ENCODE measurements around the gene UFC1.
"Not testable (repeated sequence)": the region's sequence is repeated elsewhere in the genome, so short reads cannot be mapped to it uniquely, and the experiment has no call there.

The UFC1 gene

DNA sequence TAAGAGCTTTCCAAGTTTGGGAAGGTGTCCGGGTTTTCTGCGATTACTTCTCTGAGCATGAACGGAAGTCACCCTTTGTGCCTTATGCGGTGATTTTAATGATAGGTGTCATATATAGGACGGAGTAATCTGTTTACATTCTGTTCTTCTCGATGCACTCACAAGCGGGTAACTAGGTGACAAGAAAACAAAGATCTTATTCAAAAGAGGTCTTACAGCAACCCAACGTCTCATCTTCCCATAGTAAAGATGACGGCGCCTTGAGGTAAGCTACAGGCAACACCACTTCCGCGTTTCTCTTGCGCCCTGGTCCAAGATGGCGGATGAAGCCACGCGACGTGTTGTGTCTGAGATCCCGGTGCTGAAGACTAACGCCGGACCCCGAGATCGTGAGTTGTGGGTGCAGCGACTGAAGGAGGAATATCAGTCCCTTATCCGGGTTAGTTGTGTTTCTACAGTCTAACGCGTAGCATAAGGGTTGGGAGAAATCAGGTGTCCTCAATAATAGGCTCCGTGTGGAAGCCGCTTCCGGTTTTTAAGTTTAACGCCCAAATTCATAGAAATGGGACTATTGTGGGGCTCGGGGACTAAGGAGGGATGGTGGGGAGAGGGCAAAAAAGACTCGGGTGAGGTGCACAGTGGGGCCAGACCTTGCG, at the start of gene UFC1:
UFC1 (plus strand) TSS at position 297 of the 656 bp plus-strand sequence; CDS start at position 317, 20 bp downstream.
- peak; percentile 75 for DNase-seq

DNA sequence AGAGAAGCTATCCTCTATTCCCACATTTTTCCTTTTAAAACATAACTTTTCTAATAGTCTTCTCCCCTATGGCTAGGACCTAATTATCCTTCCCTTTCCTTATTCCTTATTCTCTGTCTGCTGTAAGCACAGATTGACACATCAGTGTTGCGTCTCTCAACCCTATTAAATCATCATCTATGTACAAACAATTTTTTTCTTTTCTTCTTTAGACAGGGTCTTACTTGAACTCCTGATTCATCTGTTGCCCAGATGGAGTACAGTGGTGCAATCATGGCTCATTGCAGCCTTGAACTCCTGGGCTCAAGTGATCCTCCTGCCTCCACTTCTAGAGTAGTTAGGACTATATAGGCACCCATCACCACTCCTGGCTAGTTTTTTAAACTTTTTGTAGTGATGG, 47.3 kb upstream of the UFC1 start:
- DNase-seq: no peak

DNA sequence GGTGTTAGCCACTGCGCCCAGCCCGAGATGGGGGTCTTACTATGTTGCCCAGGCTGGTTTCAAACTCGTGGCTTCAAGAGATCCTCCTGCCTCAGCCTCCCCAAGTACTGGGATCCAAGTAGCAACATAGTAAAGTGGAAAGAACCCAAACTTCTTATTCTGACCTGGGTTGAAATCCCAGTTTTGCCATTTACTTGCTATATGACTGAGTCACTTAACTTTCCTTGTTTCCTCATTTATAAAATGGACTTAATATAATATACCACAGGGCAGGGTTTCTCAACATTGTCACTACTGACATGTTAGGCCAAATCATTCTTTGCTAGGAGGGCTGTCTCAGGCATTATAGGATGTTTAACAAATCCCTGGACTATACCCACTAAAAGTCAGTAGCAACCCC, 42.7 kb upstream of the UFC1 start:
- no peak for DNase-seq

DNA sequence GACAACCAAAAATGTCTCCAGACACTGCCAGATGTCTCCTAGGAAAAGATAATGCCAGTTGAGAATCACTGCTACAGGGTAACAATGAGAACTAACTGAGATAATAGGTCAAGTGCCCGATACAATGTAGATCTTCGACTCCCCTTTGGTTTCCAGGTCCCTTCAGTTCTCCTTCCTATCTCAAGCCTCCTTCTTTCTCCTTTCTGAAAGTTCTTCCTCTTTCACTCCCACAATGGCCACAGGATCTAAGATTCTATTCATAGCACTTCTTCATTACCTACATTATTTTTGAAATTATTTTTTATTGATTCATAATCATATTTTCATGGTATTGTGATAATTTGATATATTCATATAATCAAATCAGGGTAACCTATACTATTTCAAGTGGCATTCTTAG, 42.3 kb upstream of the UFC1 start:
- DNase-seq: no peak

DNA sequence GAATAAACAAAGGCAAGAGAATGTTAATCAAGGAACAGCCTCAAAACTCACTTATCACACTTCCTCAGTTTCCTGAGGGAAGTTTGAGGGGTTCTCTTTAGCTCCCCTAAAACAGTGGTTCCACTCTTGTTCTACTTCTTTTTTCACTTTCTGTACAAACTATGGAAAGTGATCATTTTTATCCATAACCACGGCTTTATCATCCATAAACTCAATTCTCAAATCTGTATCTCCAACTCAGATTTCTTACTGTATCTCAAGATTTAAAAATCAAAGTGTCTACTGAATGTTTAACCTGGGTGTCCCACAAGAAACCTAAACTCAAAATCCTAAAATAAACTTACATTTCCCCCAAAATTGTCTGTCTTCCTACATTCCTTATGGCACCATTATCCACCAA, 39.9 kb upstream of the UFC1 start:
- DNase-seq: no peak

DNA sequence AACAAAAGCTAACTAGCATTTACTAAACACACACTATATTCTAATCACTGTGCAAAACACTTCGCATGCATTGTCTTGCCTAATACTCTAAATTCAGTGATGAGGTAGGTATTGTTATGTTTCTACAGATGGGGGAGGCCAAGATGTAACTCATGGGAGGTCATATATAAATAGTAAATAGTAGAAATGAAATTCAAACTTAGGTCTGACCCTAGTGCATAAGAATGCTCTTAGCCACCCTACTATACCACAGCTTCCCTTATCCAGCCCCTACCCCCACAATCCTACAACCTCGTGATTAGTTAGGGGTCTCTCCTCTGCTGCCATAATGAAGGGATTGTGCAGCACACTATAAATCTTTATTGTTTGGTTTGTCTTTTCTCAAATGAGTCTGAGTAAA, 39.2 kb upstream of the UFC1 start:
- DNase-seq: no peak

DNA sequence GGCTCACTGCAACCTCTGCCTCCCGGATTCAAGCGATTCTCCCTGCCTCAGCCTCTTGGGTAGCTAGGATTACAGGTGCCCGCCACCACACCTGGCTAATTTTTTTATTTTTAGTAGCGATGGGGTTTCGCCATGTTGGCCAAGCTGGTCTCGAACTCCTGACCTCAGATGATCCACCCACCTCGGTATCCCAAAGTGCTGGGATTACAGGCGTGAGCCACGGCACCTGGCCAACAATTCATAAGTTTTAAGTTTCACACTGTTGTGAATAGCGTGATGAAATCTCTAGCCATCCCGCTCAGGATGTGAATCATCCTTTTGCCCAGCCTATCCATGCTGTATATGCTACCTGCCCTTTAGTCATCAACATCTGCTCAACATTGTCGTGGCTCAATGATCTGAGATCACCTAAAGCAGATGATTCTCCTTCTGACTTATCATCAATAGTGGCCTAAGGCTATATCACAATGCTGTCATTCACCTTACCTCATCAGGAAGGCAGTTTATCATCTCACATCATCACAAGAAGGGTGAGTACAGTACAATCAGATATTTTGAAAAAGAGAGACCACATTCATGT, 38.6 kb upstream of the UFC1 start:
- no peak for DNase-seq

DNA sequence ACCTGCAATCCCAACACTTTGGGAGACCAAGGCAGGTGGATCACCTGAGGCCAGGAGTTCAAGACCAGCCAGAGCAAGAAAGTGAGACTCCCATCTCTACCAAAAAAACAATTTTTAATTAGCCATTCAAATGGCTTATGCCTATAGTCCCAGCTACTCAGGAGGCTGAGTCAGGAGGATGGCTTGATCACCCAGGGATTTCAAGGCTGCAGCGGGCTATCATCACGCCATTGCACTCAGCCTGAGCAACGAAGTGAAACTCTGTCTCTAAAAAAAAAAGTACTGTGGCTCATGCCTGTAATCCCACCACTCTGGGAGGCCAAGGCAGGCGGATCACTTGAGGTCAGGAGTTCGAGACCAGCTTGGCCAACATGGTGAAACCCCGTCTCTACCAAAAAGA, 37.8 kb upstream of the UFC1 start:
- not testable (repeated sequence) for DNase-seq

DNA sequence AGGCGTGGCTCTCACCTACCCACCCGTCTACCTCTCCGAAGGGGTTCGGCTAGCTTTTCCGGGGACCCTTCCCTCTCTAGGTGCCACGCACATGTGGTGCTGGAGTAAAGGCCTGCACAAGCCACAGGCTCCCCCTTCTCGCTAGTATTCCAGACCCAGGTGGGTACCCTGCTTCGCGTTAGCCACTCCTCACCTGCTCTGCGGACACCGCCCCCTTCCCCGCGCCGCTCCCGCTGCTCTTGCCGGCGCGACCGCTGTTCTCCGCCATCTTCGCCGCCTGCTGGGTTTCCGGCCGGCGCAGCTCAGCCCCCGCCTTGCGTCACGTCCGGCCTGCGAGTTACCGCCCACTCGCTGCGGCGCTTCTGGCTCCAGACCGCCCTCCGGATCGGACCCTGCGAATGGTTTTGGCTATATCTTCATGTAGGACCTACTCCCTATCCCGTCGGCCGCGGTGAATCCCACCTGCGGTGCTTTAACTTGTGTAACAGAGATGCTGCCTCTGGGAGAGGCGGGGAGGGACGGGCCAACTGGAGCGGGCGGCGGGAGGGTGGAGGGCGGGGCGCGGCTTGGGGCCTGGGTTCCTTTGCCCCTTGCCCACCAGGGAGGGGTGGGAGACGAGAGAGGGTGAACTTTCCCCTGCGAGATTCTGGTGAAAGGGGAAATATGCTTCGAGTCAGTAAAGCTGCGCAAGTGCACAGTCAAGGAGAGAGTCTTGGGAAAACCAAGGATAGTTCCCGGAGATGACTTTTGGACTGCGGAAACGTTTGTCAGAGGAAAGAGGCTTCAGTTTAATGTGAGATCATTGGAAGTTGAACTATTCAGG, 35.8 kb upstream of the UFC1 start, which contains the start of the genes NIT1 and PFDN2:
NIT1 (plus strand) TSS at position 347 of the 823 bp plus-strand sequence; CDS start at position 419, 72 bp downstream.
PFDN2 (minus strand) TSS at position 279 of the 823 bp plus-strand sequence; CDS start at position 268, 11 bp downstream.
- peak; percentile 51 for DNase-seq

DNA sequence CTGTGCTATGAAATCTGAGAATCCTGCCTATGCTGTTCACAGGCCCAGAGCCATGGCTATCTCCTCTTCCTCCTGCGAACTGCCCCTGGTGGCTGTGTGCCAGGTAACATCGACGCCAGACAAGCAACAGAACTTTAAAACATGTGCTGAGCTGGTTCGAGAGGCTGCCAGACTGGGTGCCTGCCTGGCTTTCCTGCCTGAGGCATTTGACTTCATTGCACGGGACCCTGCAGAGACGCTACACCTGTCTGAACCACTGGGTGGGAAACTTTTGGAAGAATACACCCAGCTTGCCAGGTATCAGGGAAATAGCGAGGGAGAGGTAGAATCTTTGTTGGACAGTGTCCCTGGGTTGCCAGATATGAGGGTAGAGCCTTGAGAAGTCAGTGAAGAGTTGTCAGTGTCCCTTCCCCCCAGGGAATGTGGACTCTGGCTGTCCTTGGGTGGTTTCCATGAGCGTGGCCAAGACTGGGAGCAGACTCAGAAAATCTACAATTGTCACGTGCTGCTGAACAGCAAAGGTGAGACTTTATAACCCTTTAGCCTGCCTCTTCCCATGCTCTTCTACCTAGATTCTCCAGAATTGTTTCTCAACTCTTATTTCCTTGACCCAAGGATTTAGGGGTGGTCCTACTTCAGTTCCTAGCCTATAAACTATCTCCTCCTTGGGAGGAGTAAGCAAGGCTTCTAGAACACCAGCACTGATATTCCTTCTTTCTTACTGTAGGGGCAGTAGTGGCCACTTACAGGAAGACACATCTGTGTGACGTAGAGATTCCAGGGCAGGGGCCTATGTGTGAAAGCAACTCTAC, 34.5 kb upstream of the UFC1 start:
- DNase-seq: no peak

DNA sequence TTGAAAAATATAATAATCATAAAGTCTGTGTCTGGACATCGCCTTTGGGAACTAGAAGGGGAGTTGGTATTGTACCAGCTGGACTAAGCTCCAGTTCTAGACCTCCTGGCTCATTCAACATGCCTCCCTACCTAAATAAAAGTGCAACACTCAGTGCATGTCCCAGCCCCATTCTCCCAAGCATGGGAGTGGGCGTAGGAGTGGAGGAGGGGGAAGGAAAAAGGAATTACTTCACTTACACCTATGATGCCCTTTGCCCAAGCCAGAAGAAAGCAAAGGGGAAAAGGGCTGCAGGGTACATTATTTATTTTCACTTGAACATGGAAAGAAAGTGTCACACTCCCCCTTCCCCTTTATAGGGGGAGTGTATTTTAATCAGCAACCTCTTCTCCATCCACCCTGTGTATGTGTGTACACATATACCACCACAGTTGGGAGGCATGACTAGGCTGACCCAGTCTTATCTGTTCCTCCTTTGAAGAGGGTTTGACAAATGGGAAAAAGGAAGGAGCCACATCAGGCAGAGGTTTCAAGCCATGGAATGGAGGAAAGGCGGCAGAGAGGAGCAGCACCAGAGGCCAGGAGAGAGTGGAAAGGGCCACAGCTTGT, 32.6 kb upstream of the UFC1 start:
- no peak for DNase-seq

DNA sequence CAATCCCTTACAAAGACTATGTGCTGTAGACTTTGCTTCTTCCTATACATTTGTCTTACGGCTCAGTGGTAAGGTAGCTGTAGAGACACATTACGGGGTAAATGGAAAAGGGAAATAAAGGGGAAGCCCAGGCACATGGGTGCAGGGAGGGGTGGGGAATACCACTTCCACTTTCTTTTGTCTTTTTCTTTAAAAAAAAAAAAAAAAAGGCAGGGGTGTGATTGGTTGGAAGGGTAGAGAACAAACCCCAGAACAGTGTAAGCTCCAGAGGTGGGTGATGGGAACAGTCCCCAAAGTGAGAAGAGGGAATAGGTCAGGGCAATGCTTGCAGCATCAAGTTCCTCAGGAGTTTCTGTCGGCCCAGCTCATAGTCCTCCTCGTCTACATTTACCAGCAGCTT, 31.9 kb upstream of the UFC1 start:
- DNase-seq: no peak

DNA sequence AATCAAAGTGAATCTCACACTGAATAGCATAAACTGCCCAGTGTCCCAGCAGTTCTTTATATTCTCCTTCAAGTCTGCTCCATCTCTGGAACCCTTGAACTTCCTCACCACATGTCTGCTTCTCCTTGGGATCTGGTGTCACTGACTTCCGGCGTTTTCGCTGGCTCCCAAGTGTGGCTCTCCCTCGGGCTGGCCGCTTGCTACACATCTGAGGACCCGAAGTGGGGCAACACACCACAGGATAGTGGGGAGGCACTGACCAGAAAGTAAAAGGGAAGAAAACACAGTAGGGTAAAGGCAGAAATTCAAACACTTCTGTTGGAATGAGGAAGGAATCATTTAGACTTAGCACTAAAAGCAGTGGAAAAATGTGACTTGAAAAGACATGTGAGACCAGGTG, 30.8 kb upstream of the UFC1 start:
- DNase-seq: no peak

DNA sequence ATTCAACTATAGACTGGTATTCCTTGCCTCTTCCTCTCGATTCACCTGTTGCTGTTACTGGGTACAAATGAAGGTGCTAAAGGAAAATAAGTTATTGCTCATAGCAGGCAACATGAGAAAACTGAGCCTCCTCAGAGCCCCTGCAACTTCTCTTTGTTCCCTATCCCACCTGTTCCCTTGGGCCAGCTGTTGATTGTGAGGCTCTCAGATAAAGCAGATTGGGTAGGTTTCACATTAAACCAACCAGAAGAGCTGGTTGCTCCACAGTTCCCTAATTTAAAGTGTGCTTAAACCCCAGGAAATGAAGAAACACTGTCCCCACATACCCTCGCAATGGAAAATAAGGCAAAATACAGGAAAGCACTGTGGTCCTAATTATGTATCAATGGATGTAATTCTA, 26.1 kb upstream of the UFC1 start:
- DNase-seq: no peak

DNA sequence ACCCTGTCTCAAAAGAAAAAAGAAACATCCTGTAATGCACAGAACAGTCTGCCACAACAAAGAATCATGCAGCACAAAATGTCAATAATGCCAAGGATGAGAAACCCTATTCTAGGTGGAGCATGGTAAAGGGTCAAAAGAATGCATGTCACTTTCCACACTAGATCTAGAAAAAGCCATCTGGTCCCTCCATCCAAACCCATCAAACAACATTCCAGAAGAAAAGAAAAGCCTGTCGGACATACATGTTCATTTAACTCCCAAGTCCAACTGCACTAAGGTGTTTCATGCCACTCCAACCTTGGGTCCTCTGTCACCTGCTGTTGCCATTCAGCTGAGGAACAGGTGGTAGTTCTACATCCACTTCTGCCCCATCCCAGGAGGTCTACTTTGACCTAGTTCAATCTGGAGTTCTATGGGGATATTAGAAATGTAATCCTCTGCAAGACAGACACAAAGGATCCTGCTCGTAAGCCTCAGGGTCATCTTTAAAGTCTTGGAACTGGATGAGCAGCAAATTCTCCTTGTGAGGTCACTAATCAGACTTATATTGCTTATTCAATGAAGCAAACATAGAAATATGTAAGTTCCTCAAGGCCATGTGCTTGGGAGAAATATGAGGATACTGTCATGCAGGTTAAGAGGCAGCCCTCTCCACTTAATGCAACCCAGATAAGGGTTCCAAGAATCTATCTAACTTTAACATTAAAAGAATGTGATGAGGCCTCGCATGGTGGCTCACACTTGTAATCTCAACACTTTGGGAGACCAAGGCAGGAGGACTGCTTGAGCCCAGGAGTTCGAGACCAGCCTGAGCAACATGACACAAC, 25.0 kb upstream of the UFC1 start:
- DNase-seq: no peak

DNA sequence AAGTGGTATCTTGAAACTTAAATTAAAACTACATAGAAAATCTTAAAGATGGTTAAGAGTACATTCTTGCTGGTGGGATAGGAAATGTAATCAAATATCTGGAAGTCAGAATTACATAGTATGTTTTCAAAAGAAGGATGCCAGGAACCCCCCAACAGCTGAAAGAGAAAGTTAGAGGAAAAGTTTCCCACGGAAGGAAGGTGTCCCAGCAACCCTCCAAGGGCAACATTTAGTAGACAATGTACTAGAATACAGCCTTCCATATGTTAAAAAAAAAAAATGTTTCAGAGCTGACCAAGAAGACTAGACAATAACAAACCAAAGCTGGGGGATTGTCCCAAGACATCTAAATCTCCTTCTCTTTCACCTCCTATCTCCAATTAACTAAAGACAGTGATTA, 23.5 kb upstream of the UFC1 start:
- DNase-seq: no peak

DNA sequence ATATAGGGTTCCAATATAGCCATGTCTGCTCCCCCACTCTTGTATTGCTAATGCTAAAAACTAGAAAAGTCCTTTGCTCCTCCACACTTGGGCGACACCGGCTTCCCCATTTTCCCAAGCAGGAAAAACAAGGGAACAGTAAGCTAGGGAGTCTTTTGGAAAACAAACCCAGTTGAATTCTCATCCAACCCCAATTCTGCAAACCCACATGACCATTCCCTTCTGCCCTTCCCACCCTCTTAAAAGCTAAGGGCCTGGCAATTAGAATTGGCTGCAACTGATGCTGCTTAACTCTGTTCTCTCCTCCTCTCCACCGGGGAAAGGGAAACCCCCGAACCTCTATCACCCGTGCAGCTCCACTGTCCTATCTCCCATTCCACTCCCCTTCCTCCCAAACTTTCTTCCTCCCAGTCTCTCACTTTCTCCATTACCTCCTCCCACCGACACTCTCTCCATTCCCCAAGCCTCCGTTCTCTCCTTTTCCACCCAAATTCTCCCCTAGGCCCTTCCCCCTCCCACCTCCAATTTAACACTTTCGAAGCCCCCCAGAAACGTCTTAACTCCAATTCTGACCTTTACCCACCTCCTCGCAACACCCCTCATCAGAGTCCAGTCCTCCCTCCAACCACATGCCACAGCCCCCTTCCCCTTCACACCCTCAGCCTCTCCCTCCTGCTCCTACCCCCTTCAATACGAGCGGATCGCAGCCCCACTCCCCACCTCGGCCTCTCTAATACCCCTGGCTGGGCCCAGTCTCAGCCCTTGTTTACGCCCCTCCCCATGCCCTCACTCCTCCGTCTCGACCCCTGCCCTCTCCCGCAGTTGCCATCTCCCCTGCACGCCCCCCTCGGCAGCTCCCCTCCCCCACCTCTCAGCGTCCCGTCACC, 22.0 kb upstream of the UFC1 start:
- DNase-seq: no peak

DNA sequence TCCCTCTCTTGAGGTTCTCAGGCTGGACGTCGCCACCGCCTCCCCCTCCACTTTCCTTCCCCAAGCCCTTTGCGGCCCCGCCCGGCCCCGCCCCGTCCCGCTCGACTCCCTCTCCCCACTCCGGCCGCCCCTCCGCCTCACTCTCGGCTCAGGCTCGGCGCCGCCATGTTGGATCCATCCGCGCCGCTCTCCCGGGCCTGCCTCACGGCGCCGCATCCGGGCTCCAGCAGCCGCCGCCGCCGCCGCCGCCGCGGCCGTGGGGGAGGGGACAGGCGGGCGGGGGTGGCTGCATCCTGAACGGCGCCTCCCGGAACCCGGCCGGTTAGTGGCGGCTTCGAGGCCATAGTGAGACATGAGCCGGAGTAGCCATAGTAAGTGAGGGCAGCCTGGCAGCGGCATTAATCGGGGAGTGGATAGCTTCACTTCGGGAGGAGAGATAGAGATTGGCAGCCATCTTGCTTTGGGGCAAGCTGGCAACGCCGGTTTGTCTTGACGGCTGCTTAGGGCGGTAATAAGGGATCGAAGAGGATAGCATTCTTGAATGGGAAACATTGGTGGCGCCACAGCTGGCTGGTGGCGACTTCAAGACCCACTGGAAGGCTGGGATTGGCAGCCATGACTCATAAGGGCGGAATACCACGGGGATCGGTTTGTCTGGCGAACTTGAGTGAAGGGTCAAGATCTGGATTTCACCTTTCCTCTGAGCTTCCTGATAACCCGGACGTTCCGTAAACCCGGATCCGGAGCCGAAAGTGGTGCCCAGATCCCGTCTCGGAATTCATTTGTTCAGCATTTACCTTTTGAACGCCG, 21.2 kb upstream of the UFC1 start, which contains the start of gene DEDD:
DEDD (minus strand) TSS at position 258 of the 810 bp plus-strand sequence. CDS start 8,205 bp downstream, outside the sequence.
- peak; percentile 85 for DNase-seq

DNA sequence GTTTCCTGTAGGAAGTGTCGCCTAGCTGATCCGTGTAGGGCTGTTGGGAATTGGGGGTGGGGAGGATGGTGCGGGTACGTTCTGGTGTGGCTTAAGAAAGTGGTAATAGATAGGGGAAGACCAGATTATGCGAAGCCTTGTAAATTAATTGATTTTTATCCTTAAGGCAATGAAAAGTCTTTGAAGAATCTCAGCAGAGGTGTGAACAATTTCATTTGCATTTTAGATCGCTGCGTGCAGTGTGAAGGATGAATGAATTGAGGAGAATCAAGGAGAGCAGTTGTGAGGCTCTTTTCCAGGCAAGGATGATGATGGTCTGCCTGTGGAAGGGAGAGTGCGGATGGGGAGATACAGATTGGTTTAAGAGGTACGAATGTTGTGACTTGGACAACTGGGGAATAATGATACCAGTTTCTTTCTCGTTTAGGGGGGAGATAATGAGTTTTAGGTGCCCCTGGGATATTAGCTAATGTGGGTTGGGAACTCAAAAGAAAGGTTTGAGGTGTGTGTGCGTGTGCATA, 20.5 kb upstream of the UFC1 start:
- no peak for DNase-seq

All from amniotic stem cell (primary cell).